PC-9 (cell line): ENCODE data around the gene MUC3A. TPM values are rescaled to one million over a fixed set of nuclear protein-coding genes. Genes with fewer than 3 reads are reported as not detected.

Experiments used
- BruUV-seq: library from RNA; stranded (reverse); fragments of 400-500 nt; replicated peaks from 2 replicates; lab custom pipeline; 2021; lab: Mats Ljungman, UMichigan
- CTCF ChIA-PET: fragments of 300-600 bp; sonication (Branson Sonifier 250); formaldehyde crosslinking; loops from one replicate; lab custom pipeline; 2022; ENCODE audit warnings: antibody characterized with exemption; lab: Charles Lee
- POLR2A ChIA-PET: fragments of 300-600 bp; sonication (Branson Sonifier 250); formaldehyde crosslinking; loops from one replicate; lab custom pipeline; 2022; ENCODE audit warnings: antibody characterized with exemption; ENCODE audit not compliant: unreplicated experiment; lab: Charles Lee
- DNase-seq, 2 experiments: peaks; one replicate each; pipeline versions ENCODE4 v3.0.0 to v3.0.0-alpha.2; 2015 to 2022; ENCODE audit warnings: mixed read lengths in 1 of 2
- H2AFZ ChIP-seq: fragments of 200-600 bp; sonication (generic); 2 replicates; pipeline ENCODE4 v1.8.1; 2017; ENCODE audit warnings: antibody characterized with exemption
- H3F3A ChIP-seq: fragments of 200-600 bp; sonication (generic); 2 replicates; pipeline ENCODE4 v1.8.1; 2017; ENCODE audit warnings: antibody characterized with exemption, mild to moderate bottlenecking, low read depth; ENCODE audit not compliant: insufficient read depth
- H3K27ac ChIP-seq: fragments of 200-600 bp; sonication (generic); 2 replicates; pipeline ENCODE4 v1.6.1; 2016; ENCODE audit warnings: mixed run types
- H3K27me3 ChIP-seq: fragments of 200-600 bp; sonication (generic); 2 replicates; pipeline ENCODE4 v1.6.1; 2016; ENCODE audit warnings: low read depth, mixed run types; ENCODE audit not compliant: insufficient read depth
- H3K36me3 ChIP-seq: fragments of 200-600 bp; sonication (generic); 2 replicates; pipeline ENCODE4 v1.6.1; 2016; ENCODE audit warnings: low read depth, mixed run types
- H3K4me1 ChIP-seq: fragments of 200-600 bp; sonication (generic); replicated peaks from 2 replicates; pipeline ENCODE4 v1.6.1; 2016; ENCODE audit warnings: mixed run types; ENCODE audit not compliant: insufficient read depth
- H3K4me2 ChIP-seq: fragments of 200-600 bp; sonication (generic); 2 replicates; pipeline ENCODE4 v1.6.1; 2017; ENCODE audit warnings: mixed run types
- H3K4me3 ChIP-seq: fragments of 200-600 bp; sonication (generic); 2 replicates; pipeline ENCODE4 v1.6.1; 2016; ENCODE audit warnings: mixed run types
- H3K79me2 ChIP-seq: fragments of 200-600 bp; sonication (generic); 2 replicates; pipeline ENCODE4 v1.6.1; 2017; ENCODE audit warnings: low read depth, mixed run types
- H3K9me2 ChIP-seq: fragments of 200-600 bp; sonication (generic); 2 replicates; pipeline ENCODE4 v1.8.1; 2017; ENCODE audit warnings: mild to moderate bottlenecking; ENCODE audit not compliant: insufficient read depth
- H3K9me3 ChIP-seq: fragments of 200-600 bp; sonication (generic); 2 replicates; pipeline ENCODE4 v1.8.1; 2016; ENCODE audit warnings: low read depth; ENCODE audit not compliant: insufficient read depth
- H4K20me1 ChIP-seq: fragments of 200-600 bp; sonication (generic); 2 replicates; pipeline ENCODE4 v1.8.1; 2017; ENCODE audit not compliant: insufficient read depth
- CTCF ChIP-seq: fragments of 200-600 bp; sonication (generic); conservative IDR thresholded peaks from 2 replicates; pipeline ENCODE4 v1.6.1; 2017; ENCODE audit warnings: mixed run types, antibody characterized with exemption, mild to moderate bottlenecking, moderate library complexity
- EZH2 ChIP-seq: fragments of 200-600 bp; sonication (generic); IDR thresholded peaks from 2 replicates; pipeline ENCODE4 v1.8.0; 2017; ENCODE audit warnings: antibody characterized with exemption, low read depth
- intact Hi-C: fragments of 100-400 bp; cut with micrococcal nuclease; formaldehyde crosslinking; loops from one replicate; pipeline ENCODE4 v1.10.0; 2022; ENCODE audit not compliant: unreplicated experiment
- total RNA-seq: library from RNA; stranded (reverse); gene quantifications from 2 replicates; pipeline ENCODE4 v1.2.3, GENCODE V29; 2021

MUC3A gene
- total RNA-seq, 1 experiment from 2014 or later: 0.90 TPM

GRCh38 chr7:100971111-100972001 is 22.0 kb downstream of the MUC3A start:
- no peak for DNase-seq
- H3K9me2 ChIP-seq: no peaks in the 10 kb centered on the region
- H3K4me2 ChIP-seq: no peak overlapping the region
- CTCF ChIA-PET: no interaction called here
- no peak overlapping the region for H2AFZ ChIP-seq
- no peaks in the 10 kb centered on the region for H4K20me1 ChIP-seq
- H3K4me3 ChIP-seq: no peak overlapping the region
- no peaks in the 10 kb centered on the region for H3K4me1 ChIP-seq
- no peaks in the 10 kb centered on the region for H3K79me2 ChIP-seq
- intact Hi-C loops: no loop called here
- TF ChIP-seq EZH2 (no peak), CTCF (no peak)
- no peaks in the 10 kb centered on the region for H3K9me3 ChIP-seq
- peaks cover 80% of the 10 kb centered on the region for H3K27me3 ChIP-seq
- POLR2A ChIA-PET: no interaction called here
- no TSS peak for BruUV-seq
- H3K36me3 ChIP-seq: no peaks in the 10 kb centered on the region
- H3F3A ChIP-seq: no peaks in the 10 kb centered on the region
- no peak overlapping the region for H3K27ac ChIP-seq

GRCh38 chr7:100972002-100972347 is 22.6 kb downstream of the MUC3A start:
- Histone ChIP-seq H3F3A (no peaks in the 10 kb centered on the region), H3K4me2 (no peak overlapping the region), H3K27ac (no peak overlapping the region), H3K27me3 (peaks cover 79% of the 10 kb centered on the region), H3K36me3 (no peaks in the 10 kb centered on the region), H3K9me3 (no peaks in the 10 kb centered on the region), H3K4me3 (no peak overlapping the region), H3K4me1 (no peaks in the 10 kb centered on the region), H3K79me2 (no peaks in the 10 kb centered on the region), H4K20me1 (no peaks in the 10 kb centered on the region), H3K9me2 (no peaks in the 10 kb centered on the region), H2AFZ (no peak overlapping the region)
- BruUV-seq: no TSS peak
- POLR2A ChIA-PET: no interaction called here
- TF ChIP-seq EZH2: no peak
- no peak for TF ChIP-seq CTCF
- DNase-seq: no peak
- intact Hi-C loops: no loop called here
- CTCF ChIA-PET: no interaction called here

- TF ChIP-seq EZH2: no peak
- no peak for TF ChIP-seq CTCF
- Histone ChIP-seq H3K4me1 (no peaks in the 10 kb centered on the region), H3K27me3 (peaks cover 71% of the 10 kb centered on the region), H3K9me3 (no peaks in the 10 kb centered on the region), H3K4me3 (no peak overlapping the region), H3F3A (no peaks in the 10 kb centered on the region), H3K36me3 (no peaks in the 10 kb centered on the region), H3K9me2 (no peaks in the 10 kb centered on the region), H3K79me2 (no peaks in the 10 kb centered on the region), H2AFZ (no peak overlapping the region), H4K20me1 (no peaks in the 10 kb centered on the region), H3K27ac (no peak overlapping the region), H3K4me2 (no peak overlapping the region)
- DNase-seq: no peak
- ChIA-PET CTCF (no interaction called here), POLR2A (no interaction called here)
- intact Hi-C loops: no loop called here
- BruUV-seq: no TSS peak
Observed at GRCh38 chr7:100974021-100974420, 24.7 kb downstream of the MUC3A start.
